ENCODE measurements around the gene DGKD.
A peak's percentile ranks its signal among the peaks of the same experiment; 100 is the strongest.

Gene DGKD

DNA sequence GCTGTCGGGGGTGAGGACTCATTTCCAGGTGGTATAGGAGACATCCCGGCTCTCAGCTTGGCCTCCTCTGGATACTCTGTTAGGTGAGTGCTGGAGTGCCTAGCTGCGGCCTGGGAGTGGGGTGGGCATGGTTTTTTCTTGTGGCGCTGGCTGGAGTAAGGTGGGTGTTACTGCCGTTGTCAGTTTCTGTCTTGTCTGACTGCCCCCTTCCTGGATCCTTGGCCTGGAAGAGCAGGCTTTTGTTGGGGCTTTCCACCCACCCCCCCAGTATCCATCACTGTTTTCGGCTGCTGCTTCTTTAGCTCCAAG is 69.2 kb downstream of the DGKD start:
- DNase-seq (ENCODE audit: extremely low read depth in 1 of 2, low read depth in 1 of 2) = no peak

DNA sequence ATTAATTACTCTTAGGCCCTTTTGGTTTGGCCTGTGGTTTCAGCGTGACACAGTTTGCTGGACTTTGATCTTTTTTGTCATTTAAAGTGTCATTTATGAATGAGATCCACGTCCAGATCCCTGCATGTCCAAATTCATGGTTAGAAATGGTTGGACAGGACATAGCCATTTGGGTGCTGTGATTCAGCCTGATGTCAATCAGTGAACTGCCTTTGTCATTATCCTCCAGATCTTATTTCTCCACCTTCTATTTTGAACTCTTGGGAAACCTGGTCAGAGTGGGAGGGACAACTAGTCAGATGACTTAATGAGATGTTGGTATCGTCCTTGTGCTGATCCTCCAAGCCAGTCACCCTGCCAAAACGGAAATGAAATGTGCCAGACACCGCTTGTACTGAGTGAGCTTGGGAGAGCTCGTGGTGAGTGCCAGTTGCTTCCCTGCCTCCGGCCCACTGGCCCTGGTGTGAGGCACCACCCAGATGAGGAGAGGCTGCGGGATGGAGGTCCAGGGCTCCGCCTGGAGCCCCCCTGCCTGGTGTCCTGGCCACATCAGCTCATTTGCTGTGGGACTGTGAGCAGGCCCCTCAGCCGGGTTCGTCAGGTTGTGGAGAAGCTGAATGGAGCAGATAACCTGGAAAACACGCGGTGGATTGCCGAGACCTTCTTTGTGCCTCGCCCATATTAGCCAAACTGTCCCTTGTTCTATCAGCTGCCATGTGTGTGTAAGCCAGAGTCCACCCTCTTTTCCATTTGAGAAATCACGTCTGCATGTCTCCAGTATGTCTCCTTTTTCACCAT is 70.1 kb downstream of the DGKD start:
- DNase-seq (ENCODE audit: extremely low read depth in 1 of 2, low read depth in 1 of 2) = no peak

DNA sequence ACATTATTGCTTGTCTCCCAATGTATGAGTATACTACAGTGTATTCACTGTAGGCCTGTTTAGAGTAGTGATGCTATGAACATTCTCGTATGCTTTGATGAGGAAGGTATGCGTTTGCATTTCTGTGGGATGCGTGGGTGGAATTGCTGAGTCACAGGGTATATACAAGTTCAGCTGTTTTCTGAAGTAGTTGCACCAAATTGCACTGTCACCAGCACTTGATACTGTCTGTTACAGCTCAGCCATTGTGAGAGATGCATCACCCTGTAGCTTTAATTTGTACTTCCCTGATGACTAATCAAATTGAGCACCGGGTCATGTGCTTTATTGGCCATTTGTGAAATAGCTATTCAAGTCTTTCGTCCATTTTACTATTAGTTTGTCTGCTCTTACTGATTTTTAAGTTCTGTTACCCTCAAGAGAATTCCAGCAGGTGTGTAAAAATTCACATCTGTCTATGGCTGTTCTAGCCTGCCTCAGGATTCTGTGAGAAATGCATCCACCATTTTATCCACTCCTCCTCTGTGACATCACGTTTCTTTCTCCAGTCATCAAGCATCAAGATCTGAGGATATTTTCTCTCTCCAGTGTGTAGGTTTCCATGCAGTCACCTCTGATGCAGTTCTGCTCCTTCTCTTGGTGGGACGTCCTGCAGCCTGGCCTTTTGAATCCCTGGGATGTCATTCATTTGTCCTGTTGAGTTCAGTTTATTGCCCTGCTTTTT is 72.5 kb downstream of the DGKD start:
- peak; percentile 43 to 83 for DNase-seq (ENCODE audit: extremely low read depth in 1 of 2, low read depth in 1 of 2)

DNA sequence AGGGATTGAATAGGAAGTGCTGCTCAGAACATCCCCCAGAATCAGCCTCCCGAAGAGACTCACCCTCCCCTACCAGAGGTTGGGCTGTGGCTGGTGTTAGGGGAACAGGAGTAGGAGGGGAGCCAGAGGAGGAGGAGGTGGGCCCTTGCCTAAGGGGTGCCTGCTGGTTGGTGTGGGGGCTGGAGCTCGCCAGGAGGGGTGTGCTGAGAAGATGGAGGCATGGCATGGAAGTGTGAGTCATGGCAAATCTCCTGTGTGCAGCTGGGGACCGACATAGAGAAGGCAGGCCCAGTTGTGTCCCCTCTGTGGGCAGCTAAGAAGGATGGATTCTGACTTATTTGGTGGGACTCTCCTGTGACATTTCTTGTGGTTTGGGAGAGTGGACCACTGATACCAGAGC is 73.7 kb downstream of the DGKD start:
- DNase-seq (ENCODE audit: extremely low read depth in 1 of 2, low read depth in 1 of 2) = no peak

DNA sequence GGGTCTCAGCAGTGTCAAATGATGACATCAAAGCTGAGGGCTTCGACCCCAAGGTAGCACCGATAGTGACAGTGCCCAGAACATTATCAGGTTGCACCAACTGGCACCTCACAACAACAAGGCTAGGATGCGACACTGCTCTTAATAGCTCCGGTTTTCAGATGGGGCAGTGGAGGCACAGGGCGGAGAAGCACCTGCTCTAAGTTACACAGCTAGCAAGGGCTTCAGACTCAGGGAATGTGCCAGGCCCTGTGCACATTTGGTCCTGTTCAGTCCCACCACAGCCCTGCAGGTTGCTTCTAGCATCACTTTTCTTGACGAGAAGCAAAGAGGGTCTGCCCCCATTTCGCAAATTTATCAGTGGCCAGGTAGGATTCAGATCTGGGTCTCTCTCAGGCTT is 74.1 kb downstream of the DGKD start:
- DNase-seq (ENCODE audit: extremely low read depth in 1 of 2, low read depth in 1 of 2) = no peak

DNA sequence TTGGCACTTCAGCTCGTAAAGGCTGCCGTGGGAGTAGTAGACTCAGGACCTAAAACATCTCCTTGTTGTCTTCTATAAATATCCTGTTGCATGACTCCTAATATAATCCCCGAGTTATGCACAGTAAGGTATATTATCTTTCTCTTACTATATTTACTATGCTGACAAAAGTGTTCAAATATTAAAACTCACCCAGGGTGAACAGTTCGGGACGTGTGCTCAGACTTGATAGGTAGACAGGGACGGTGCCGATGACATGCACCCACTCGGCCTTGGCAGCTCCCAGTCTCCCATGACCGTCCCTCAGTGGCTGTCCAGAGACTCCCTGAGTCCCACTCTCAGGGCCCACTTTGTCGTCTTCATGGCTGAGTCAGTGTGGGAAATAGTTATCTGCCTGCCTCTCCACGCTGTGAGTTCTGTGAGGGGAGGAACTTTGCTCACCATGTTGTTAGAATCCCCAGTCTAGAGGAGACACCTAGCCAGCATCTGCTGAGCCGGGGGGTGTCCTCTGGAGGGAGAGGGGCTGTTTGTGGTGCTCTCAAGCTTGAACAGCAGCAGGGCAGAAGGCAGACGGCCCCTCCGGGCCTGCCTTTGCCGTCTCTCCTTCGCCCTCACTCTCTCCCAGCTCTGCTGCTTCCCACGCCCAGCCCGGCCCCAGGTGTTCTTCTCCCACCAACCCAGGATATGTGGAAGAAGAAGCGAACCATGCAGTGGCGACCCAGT is 75.0 kb downstream of the DGKD start:
- DNase-seq (ENCODE audit: extremely low read depth in 1 of 2, low read depth in 1 of 2) = no peak

DNA sequence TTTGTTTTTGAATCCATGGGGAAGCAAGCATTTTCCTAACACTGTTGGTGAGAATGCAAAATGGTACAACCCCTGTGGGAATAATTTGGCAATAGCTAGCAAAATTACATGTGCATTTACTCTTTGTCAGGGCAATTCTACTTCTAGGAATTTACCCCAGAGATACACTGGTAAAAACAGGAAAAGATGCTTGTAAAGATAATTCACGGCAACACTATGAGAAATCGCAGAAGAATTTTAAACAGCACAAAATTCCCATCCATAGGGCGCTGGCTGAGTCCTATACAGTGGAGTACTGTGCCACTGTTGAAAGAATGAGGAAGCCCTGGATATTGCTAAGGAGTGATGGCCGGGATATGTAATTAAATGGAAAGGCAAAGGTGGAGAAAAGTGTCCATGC is 75.8 kb downstream of the DGKD start:
- no peak for DNase-seq (ENCODE audit: extremely low read depth in 1 of 2, low read depth in 1 of 2)

DNA sequence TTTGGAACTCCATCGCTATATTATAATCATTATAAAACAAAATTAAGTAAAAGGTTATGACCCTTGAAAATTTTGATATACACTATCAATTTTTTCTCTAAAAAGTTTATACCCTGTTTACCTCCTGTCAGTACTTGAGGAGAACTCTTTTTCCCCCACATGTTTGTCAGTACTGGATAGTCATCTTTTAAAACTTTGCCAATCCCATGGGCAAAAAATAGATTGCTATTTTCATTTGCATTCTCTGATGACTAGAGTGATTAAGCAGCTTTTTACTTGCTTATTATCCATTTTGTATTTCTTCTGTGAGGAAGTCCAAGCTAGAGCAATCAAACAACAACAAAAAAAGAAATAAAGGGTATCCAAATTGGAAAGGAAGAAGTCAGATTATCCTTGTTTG is 76.4 kb downstream of the DGKD start:
- DNase-seq (ENCODE audit: extremely low read depth in 1 of 2, low read depth in 1 of 2) = no peak

DNA sequence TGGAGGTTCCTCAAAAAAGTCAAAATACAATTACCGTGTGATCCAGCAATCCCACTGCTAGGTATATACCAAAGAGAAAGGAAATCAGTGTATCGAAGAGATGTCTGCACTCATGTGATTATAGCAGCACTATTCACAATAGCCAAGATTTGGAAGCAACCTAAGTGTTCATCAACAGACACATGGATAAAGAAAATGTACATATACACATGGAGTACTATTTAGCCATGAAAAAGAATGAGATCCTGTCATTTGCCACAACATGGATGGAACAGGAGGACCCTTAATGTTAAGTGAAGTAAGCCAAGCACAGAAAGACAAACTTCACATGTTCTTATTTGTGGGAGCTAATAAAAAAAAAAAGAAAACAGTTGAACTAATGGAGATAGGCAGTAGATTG is 78.7 kb downstream of the DGKD start:
- DNase-seq (ENCODE audit: extremely low read depth in 1 of 2, low read depth in 1 of 2) = no peak

DNA sequence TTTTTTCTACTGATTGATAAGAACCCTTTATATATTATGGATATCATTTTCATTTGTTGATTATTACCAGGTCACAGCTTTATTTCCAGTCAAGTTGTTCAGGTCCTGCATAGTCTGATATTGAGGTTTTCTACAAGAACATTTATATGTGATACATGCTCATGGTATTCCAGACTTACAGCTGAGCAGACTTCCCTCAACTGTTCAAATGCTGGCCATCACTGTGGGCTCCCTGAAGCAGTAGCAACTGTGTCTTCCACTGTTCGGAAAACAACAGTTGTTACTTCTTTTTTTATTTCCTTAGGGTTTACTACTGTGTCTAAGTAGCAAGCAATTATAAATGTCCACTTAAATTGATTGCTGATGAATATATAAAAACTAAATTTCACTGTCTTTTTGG is 79.5 kb downstream of the DGKD start:
- no peak for DNase-seq (ENCODE audit: extremely low read depth in 1 of 2, low read depth in 1 of 2)

DNA sequence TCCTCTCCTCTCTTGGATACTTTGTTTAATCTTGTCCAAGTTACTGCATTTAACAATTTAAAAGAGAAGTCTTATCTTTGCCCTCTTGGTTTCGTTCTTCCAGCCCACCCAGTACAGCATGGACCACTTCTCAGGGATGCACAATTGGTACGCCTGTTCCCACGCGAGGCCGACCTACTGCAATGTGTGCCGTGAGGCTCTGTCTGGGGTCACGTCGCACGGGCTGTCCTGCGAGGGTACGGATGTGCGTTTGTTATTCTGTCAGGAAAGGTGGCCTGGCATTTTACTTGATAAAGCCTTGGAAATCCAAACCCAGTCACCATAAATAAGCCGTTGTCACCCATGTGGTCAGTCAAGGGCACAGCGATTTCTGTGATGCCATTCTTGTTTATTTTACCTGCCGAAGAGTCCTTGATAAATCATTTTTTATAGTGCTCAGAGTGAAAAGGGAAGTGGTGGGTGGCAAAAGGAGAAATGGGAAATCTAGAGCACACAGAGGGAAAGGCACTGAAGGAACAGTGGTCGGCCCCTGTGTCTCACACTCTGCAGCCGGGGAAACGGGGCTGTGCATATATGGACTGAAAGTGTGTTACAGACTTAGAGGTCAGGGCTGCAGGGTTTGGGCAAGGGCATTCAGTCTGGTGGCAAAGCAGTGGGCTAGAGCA is 80.5 kb downstream of the DGKD start:
- DNase-seq (ENCODE audit: extremely low read depth in 1 of 2, low read depth in 1 of 2) = no peak

DNA sequence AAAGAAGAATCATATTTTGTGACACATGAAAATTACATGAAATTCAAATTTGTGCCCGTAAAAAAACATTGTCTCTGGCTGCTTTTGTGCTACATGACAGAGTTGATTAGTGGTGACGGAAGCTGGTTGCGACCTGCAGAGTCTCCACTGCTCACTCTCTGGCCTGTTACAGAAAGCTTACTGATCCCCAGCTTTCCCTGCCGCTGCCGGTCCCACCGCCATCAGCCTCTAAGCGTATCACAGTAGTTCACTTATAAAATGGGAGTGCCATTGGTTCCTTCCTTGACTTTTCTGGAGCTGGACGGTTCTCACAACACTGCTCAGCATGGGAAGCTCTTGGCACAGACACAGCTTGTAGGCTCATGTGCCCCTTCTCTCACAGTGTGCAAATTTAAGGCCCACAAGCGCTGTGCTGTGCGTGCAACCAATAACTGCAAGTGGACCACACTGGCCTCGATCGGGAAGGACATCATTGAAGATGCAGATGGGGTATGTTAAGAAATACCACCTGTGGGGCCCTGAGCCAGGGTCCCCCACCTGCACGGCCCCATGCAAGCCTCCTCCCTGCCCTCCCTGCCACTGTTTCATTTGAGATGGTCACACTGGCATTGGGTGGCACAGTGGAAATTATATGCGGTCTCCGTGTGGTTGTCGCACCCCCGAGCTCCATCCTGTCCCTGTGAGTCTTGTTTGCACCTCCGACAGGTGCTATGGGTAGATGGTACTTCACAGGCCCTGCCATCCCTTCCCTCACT is 81.3 kb downstream of the DGKD start:
- no peak for DNase-seq (ENCODE audit: extremely low read depth in 1 of 2, low read depth in 1 of 2)

DNA sequence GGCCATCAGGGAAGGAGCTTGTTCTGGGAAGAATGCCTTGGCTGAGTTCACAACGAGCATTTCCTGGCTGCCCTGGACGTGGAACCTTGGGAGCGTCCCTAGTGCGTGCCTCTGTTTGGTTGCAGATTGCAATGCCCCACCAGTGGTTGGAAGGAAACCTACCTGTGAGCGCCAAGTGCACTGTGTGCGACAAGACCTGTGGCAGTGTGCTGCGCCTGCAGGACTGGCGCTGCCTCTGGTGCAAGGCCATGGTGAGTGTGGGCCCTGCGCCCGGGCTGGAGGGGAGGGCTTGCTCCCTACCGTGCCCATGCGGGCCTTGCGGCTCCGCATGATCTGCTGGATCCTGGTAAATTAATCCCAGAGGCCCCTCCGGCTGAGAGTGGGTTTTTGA is 81.9 kb downstream of the DGKD start:
- no peak for DNase-seq (ENCODE audit: extremely low read depth in 1 of 2, low read depth in 1 of 2)

DNA sequence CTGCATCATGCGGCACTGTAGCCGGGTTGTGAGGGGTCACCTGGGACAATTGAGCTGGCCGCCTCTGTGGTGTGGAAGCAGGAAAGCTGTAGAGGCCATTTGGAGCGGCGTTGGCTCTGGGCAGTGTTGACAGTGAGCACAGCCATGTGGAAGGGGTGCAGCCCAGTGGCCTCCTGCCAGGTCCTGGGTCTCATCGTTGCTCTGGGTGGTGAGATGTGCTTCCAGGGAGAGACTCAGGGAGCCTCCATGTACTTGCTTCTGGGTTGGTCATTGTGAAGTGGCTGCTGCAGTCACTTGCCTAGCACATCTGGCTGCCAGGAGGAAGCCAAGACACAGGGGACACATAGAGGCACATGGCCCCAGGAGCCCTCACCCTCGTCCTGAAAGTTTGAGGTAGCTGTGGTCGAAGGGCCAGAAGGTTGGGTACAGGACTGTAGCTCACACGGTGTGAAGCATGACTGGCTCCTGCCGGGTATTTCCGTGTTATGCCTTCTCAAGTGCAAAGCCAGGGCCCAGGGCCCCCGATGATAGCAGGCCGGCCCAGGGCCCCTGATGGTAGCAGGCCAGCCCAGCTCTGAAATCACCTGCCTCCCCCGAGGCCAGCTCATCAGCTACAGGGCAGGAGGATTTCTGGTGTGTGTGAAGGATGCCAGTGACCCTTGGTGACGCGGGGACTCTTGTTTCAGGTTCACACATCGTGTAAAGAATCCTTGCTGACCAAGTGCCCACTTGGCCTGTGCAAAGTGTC is 82.6 kb downstream of the DGKD start:
- DNase-seq (ENCODE audit: extremely low read depth in 1 of 2, low read depth in 1 of 2) = no peak

DNA sequence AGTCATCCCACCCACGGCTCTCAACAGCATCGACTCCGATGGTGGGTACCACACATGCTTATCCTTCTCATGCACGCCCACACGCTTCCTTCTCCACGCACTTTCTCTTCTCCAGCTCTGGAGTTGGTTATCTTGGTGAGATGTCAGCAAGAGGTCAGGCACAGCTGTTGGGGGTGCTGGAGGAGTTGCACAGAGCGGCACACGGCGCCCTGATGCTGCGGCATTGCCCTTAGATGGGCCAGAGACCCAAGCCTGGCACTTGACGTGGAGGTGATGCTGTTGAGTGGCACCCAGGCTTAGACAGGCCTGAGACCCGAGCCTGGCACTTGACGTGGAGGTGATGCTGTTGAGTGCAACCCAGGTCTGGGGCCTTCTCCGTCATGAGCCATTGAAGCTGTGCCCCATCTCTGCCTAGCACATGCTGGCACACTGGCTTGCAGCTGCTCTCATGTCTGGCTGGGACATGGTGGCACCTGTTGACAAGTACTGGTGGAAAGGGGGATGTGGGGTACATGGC is 83.2 kb downstream of the DGKD start:
- DNase-seq (ENCODE audit: extremely low read depth in 1 of 2, low read depth in 1 of 2) = no peak

DNA sequence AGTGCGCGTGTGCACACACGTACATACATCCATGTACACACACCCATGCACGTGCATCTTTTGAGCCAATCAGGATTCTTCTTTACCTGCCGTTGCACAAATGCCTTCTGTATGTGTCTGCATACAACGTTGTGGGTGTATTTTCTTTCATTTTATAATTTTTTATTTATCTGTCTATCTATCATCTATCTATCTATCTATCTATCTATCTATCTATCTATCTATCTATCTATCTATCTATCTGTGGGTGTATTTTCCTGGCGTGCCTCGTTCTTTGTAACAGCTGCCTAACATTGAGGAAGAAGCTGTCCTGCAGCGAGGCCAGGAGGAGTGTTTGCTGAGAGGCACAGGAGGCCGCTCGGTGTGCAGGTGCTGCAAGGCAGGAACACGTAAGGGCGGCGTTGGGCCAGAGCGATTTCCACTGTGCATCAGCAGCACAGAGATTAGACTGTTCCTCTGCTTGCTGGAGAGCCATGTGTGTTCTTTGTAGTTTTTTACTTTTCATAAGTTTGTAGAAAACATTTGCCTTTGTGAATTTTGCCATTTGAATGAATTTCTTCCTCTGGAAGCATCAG is 84.4 kb downstream of the DGKD start:
- no peak for DNase-seq (ENCODE audit: extremely low read depth in 1 of 2, low read depth in 1 of 2)

DNA sequence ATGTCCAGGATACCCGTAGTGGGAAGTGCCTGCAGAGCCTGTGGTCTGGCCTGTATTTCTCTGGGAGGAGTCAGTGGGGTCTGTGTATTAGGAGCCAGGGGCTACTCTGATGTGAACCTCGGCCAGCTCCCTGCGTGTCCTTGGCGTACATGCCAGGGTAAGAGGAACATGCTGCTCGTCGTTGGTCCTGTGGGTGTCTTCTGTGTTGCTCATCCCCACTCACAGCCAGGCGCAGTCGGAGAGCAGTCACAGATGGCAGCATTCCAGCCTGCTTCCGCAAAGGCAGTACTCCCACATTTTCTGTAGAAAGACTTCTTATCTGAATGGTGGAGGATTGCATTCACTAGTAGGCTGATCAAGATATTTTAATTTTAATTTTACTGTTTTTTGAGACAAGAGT is 84.9 kb downstream of the DGKD start:
- DNase-seq (ENCODE audit: extremely low read depth in 1 of 2, low read depth in 1 of 2) = no peak

DNA sequence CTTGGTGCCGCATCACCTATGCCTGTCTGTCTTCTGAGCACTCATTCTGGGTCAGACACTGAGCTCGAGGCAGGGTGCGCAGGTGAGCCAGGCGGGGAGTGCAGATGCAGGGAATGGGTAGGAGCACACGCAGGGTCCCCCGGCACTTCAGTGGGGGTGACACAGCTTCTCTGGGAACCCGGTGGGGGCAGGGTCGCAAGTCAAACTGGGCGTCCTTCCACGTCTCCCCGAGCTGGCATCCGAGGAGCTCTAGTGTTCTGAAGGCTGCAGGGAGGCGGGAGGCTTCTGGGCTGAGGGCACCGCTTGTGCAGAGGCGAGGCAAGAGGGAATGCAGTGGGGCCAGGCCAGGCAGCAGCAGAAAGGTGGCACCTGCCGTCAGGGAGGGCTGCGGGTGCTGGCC is 86.0 kb downstream of the DGKD start:
- no peak for DNase-seq (ENCODE audit: extremely low read depth in 1 of 2, low read depth in 1 of 2)

DNA sequence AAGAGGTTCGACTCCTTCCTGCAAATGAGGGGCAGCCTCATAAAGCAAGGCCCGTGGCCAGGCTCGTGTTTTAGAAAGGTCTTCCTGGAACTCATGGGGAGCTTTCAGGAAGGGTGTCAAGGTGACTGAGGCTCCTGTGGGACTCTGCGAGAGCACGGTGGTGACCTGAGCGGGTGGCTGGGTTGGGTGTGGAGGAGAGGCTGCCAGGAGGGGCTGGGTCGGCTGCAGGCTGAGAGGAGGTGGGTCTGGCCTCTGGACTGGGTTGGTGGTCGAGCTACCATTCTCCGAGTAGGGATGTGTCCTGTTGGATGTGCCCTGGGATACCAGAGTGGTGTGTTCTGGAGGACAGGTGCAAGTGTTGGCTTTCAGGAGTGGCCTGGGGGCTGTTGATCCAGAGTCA is 86.4 kb downstream of the DGKD start:
- no peak for DNase-seq (ENCODE audit: extremely low read depth in 1 of 2, low read depth in 1 of 2)
